A673 (cell line): ENCODE measurements around the gene APBB2. TPM values are rescaled to one million over a fixed set of nuclear protein-coding genes. Genes with fewer than 3 reads are reported as not detected.

Experiments
- BruUV-seq: library from RNA; stranded (reverse); fragments of 400-500 nt; replicated peaks from 2 replicates; lab custom pipeline; 2021; lab: Mats Ljungman, UMichigan
- CTCF ChIA-PET: fragments of 300-600 bp; sonication (Branson Sonifier 250); formaldehyde crosslinking; loops from one replicate; lab custom pipeline; 2022; ENCODE audit warnings: antibody characterized with exemption; lab: Charles Lee
- POLR2A ChIA-PET: fragments of 300-600 bp; sonication (Branson Sonifier 250); formaldehyde crosslinking; loops from one replicate; lab custom pipeline; 2022; ENCODE audit warnings: antibody characterized with exemption; ENCODE audit not compliant: low non-redundant PET; lab: Charles Lee
- DNase-seq: peaks from one replicate; pipeline ENCODE4 v3.0.0-alpha.2; 2015; ENCODE audit warnings: low spot score
- H3K27ac ChIP-seq: fragments of 200-600 bp; sonication (generic); 2 replicates; pipeline ENCODE4 v1.5.1; 2016; ENCODE audit warnings: mixed run types, low read depth, mild to moderate bottlenecking, mixed read lengths, antibody characterized with exemption, low read length; ENCODE audit not compliant: poor library complexity, severe bottlenecking
- H3K27me3 ChIP-seq: fragments of 200-600 bp; sonication (generic); replicated peaks from 2 replicates; pipeline ENCODE4 v1.6.1; 2017; ENCODE audit warnings: mixed run types, low read depth, mild to moderate bottlenecking, mixed read lengths, antibody characterized with exemption, low read length; ENCODE audit not compliant: insufficient read depth, poor library complexity
- H3K36me3 ChIP-seq: fragments of 200-600 bp; sonication (generic); 2 replicates; pipeline ENCODE4 v1.6.1; 2016; ENCODE audit warnings: mixed run types, mild to moderate bottlenecking, mixed read lengths, antibody characterized with exemption, low read length; ENCODE audit not compliant: insufficient read depth, poor library complexity, severe bottlenecking
- H3K4me1 ChIP-seq: fragments of 200-600 bp; sonication (generic); 2 replicates; pipeline ENCODE4 v1.6.1; 2017; ENCODE audit warnings: mixed run types, mild to moderate bottlenecking, mixed read lengths, antibody characterized with exemption, low read length; ENCODE audit not compliant: insufficient read depth, poor library complexity, severe bottlenecking
- H3K4me3 ChIP-seq: fragments of 200-600 bp; sonication (generic); 2 replicates; pipeline ENCODE4 v1.5.1; 2016; ENCODE audit warnings: low read depth, mixed run types, mild to moderate bottlenecking, mixed read lengths, low read length; ENCODE audit not compliant: poor library complexity, severe bottlenecking
- H3K9me3 ChIP-seq: fragments of 200-600 bp; sonication (generic); 2 replicates; pipeline ENCODE4 v1.6.1; 2016; ENCODE audit warnings: mixed run types, low read depth, mild to moderate bottlenecking, mixed read lengths, antibody characterized with exemption, low read length; ENCODE audit not compliant: poor library complexity, severe bottlenecking
- CTCF ChIP-seq: fragments of 300-800, 200-600 bp; sonication (generic); conservative IDR thresholded peaks from 2 replicates; pipeline ENCODE4 v1.5.1; 2017; ENCODE audit warnings: low read depth, mild to moderate bottlenecking, antibody characterized with exemption, low read length, moderate library complexity, mixed read lengths
- EZH2 ChIP-seq: fragments of 200-600 bp; sonication (generic); IDR thresholded peaks from 2 replicates; pipeline ENCODE4 v1.6.1; 2017; ENCODE audit warnings: borderline replicate concordance, low read depth, mild to moderate bottlenecking, mixed read lengths, antibody characterized with exemption, low read length; ENCODE audit not compliant: poor library complexity, severe bottlenecking
- intact Hi-C: fragments of 100-400 bp; cut with micrococcal nuclease; formaldehyde crosslinking; loops from one replicate; pipeline ENCODE4 v1.10.0; 2022; ENCODE audit not compliant: unreplicated experiment
- total RNA-seq: library from RNA; stranded (reverse); gene quantifications from 2 replicates; pipeline ENCODE4 v1.2.3, GENCODE V29; 2021

APBB2 gene
- total RNA-seq, 1 experiment from 2014 or later: 10.3 TPM

GRCh38 chr4:41260116-41260733 is 45.9 kb upstream of the APBB2 start:
- POLR2A ChIA-PET: interaction anchor here (0.5 kb wide), 1 partner anchor 1307 kb away, joined by 6 read pairs; no protein-coding TSS in a partner anchor
- intact Hi-C loops: no loop called here

GRCh38 chr4:41258783-41259182 is 44.4 kb upstream of the APBB2 start:
- peak; percentile 75 for DNase-seq
- no peaks in the 10 kb centered on the region for H3K27me3 ChIP-seq
- TF ChIP-seq EZH2 (no peak), CTCF (peak; percentile 63)
- H3K36me3 ChIP-seq: peaks cover 49% of the 10 kb centered on the region
- H3K4me3 ChIP-seq: peak overlapping the region; percentile 93
- intact Hi-C loops: loop anchor here (5.0 kb wide), 2 partner anchors 41 to 331 kb away; no protein-coding TSS in a partner anchor
- CTCF ChIA-PET: interaction anchor here (1.0 kb wide), 2 partner anchors 22 to 403 kb away, joined by 3 read pairs; no protein-coding TSS in a partner anchor
- peaks cover 22% of the 10 kb centered on the region for H3K4me1 ChIP-seq
- H3K9me3 ChIP-seq: no peaks in the 10 kb centered on the region
- BruUV-seq: TSS peak; percentile 56
- POLR2A ChIA-PET: interaction anchor here (0.6 kb wide), 1 partner anchor 384 kb away, joined by 3 read pairs; no protein-coding TSS in a partner anchor
- H3K27ac ChIP-seq: peak overlapping the region; percentile 95

More at GRCh38 chr4:41260116-41260733, 45.9 kb upstream of the APBB2 start:
- no peak overlapping the region for H3K27ac ChIP-seq
- no TSS peak for BruUV-seq
- no peak for DNase-seq
- no peaks in the 10 kb centered on the region for H3K9me3 ChIP-seq
- H3K27me3 ChIP-seq: no peaks in the 10 kb centered on the region
- peaks cover 63% of the 10 kb centered on the region for H3K36me3 ChIP-seq
- no peak overlapping the region for H3K4me3 ChIP-seq
- CTCF ChIA-PET: no interaction called here
- no peak for TF ChIP-seq CTCF
- TF ChIP-seq EZH2: no peak
- peaks cover 22% of the 10 kb centered on the region for H3K4me1 ChIP-seq

DNA sequence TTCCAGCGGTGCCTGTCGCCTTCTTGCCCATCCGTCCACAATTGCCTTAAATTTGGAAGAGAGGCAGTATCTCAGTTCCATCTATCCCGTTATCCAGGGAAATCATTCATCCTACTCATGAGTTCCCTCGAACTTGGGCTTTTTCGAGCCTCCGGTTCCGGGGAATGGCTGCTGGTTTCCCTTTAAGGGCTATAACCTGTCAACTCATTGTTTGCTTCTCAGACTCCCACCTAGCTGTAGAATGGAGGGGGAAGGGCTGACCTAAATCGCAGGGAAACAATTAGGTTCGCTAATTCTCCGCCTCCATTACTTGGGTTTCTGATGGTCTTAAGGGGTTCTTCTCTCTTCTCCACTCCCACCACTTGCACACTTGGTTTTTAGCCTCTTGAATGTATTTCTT is 43.6 kb upstream of the APBB2 start:
- CTCF ChIA-PET: no interaction called here
- Histone ChIP-seq H3K4me1 (peaks cover 22% of the 10 kb centered on the region), H3K9me3 (no peaks in the 10 kb centered on the region), H3K4me3 (peak overlapping the region; percentile 93), H3K27me3 (no peaks in the 10 kb centered on the region), H3K36me3 (peaks cover 40% of the 10 kb centered on the region), H3K27ac (peak overlapping the region; percentile 95)
- intact Hi-C loops: loop anchor here (5.0 kb wide), 2 partner anchors 41 to 331 kb away; no protein-coding TSS in a partner anchor
- peak; percentile 33 for DNase-seq
- no peak for TF ChIP-seq EZH2
- TF ChIP-seq CTCF: no peak
- POLR2A ChIA-PET: no interaction called here
- BruUV-seq: no TSS peak
